CD14-positive monocyte (primary cell): ENCODE measurements around the gene EPHB2. TPM values are rescaled to one million over a fixed set of nuclear protein-coding genes. Genes with fewer than 3 reads are reported as not detected.

Source experiments
- DNase-seq, 3 donors: peaks; one replicate each; pipeline ENCODE4 v3.0.0-alpha.2; 2011 to 2022
- H2AFZ ChIP-seq: 2 replicates; pipeline ENCODE4 v1.6.0; 2012; ENCODE audit warnings: mild to moderate bottlenecking, low read depth, low read length, inconsistent platforms; ENCODE audit not compliant: insufficient read depth, poor library complexity, severe bottlenecking
- H3K27ac ChIP-seq, 2 donors: 1 replicate in 1 of 2; 2 replicates in 1 of 2; pipeline ENCODE4 v1.5.1; 2012 to 2013; ENCODE audit warnings: low read length in 2 of 2, control low read depth in 1 of 2, inconsistent platforms in 1 of 2, low read depth in 1 of 2, mild to moderate bottlenecking in 1 of 2
- H3K27me3 ChIP-seq, 2 donors: one replicate each; pipeline versions ENCODE4 v1.6.0 to v1.6.1; 2011 to 2013; ENCODE audit warnings: low read length in 2 of 2; ENCODE audit not compliant: control insufficient read depth in 2 of 2, insufficient read depth in 2 of 2
- H3K36me3 ChIP-seq, 2 donors: replicated peaks in 1 of 2; 1 replicate in 1 of 2; 2 replicates in 1 of 2; pipeline versions ENCODE4 v1.5.1 to v1.6.1; 2012 to 2013; ENCODE audit warnings: low read length in 2 of 2, control low read depth in 1 of 2, inconsistent platforms in 1 of 2, mild to moderate bottlenecking in 1 of 2; ENCODE audit not compliant: insufficient read depth in 2 of 2, control insufficient read depth in 1 of 2
- H3K4me1 ChIP-seq, 2 donors: 1 replicate in 1 of 2; 2 replicates in 1 of 2; pipeline versions ENCODE4 v1.5.1 to v1.6.1; 2012 to 2013; ENCODE audit warnings: low read length in 2 of 2, control low read depth in 1 of 2, inconsistent platforms in 1 of 2, mild to moderate bottlenecking in 1 of 2, moderate library complexity in 1 of 2; ENCODE audit not compliant: insufficient read depth in 2 of 2, control insufficient read depth in 1 of 2
- H3K4me2 ChIP-seq: replicated peaks from 2 replicates; pipeline ENCODE3; 2012; ENCODE audit warnings: low read length, moderate library complexity, mild to moderate bottlenecking; ENCODE audit not compliant: poor library complexity, severe bottlenecking; ENCODE audit errors: extremely low read depth
- H3K4me3 ChIP-seq, 3 experiments: fragments of 200-600 bp in 1 of 3; sonication (generic) in 1 of 3; replicated peaks in 1 of 3; 1 replicate in 2 of 3; 2 replicates in 1 of 3; pipeline ENCODE4 v1.5.1; 2011 to 2013; ENCODE audit warnings: low read length in 3 of 3, mild to moderate bottlenecking in 3 of 3, control low read depth in 2 of 3, low read depth in 2 of 3, inconsistent platforms in 1 of 3, moderate library complexity in 1 of 3
- H3K79me2 ChIP-seq: 2 replicates; pipeline ENCODE4 v1.6.0; 2012; ENCODE audit warnings: mild to moderate bottlenecking, control low read depth, inconsistent platforms, low read length, moderate library complexity; ENCODE audit not compliant: insufficient read depth
- H3K9ac ChIP-seq: 2 replicates; pipeline ENCODE4 v1.6.0; 2017; ENCODE audit warnings: low read length, mild to moderate bottlenecking; ENCODE audit not compliant: insufficient read depth, poor library complexity, severe bottlenecking
- H3K9me3 ChIP-seq, 2 donors: replicated peaks in 1 of 2; 1 replicate in 1 of 2; 2 replicates in 1 of 2; pipeline versions ENCODE4 v1.5.1 to v1.6.1; 2012 to 2013; ENCODE audit warnings: low read length in 2 of 2, control low read depth in 1 of 2; ENCODE audit not compliant: control insufficient read depth in 1 of 2, insufficient read depth in 1 of 2
- H4K20me1 ChIP-seq: 2 replicates; pipeline ENCODE4 v1.6.0; 2012; ENCODE audit warnings: mild to moderate bottlenecking, low read length, control low read depth, moderate library complexity; ENCODE audit not compliant: insufficient read depth
- H3K27ac Mint-ChIP-seq, 7 donors: one replicate each; pipeline ENCODE4 v1.8.0; 2020; ENCODE audit warnings: mild to moderate bottlenecking in 7 of 7, mixed read lengths in 7 of 7, moderate library complexity in 6 of 7, inconsistent platforms in 2 of 7
- H3K27me3 Mint-ChIP-seq, 3 donors: one replicate each; pipeline ENCODE4 v1.8.0; 2021 to 2022; ENCODE audit warnings: low read depth in 3 of 3, mild to moderate bottlenecking in 3 of 3, mixed read lengths in 3 of 3, moderate library complexity in 3 of 3, inconsistent platforms in 1 of 3
- H3K36me3 Mint-ChIP-seq, 2 donors: one replicate each; pipeline ENCODE4 v1.8.0; 2020; ENCODE audit warnings: mixed read lengths in 2 of 2, inconsistent platforms in 1 of 2, mild to moderate bottlenecking in 1 of 2
- H3K4me1 Mint-ChIP-seq: one replicate; pipeline ENCODE4 v1.8.0; 2020; ENCODE audit warnings: mild to moderate bottlenecking, mixed read lengths
- H3K4me3 Mint-ChIP-seq, 2 donors: one replicate each; pipeline ENCODE4 v1.8.0; 2020; ENCODE audit warnings: mild to moderate bottlenecking in 2 of 2, mixed read lengths in 2 of 2, moderate library complexity in 1 of 2
- H3K9me3 Mint-ChIP-seq, 7 donors: one replicate each; pipeline ENCODE4 v1.8.0; 2020 to 2022; ENCODE audit warnings: mixed read lengths in 7 of 7, mild to moderate bottlenecking in 6 of 7, moderate library complexity in 6 of 7, inconsistent platforms in 2 of 7
- WGBS: methylation state at CpG from one replicate; pipeline ENCODE4 v1.1.5; 2013; ENCODE audit warnings: missing lambda C conversion rate; ENCODE audit not compliant: insufficient coverage; 5-methylcytosine and 5-hydroxymethylcytosine counted together
- intact Hi-C, 2 donors: fragments of 100-400 bp; cut with micrococcal nuclease; formaldehyde crosslinking; loops; one replicate each; pipeline versions ENCODE4 v1.15.0 to v1.15.1; 2023
- polyA plus RNA-seq, 3 donors: library from polyadenylated mRNA; depleted of rRNA in 1 of 3; unstranded in 2 of 3; stranded (reverse) in 1 of 3; fragments of 300-500 nt in 2 of 3; fragments of >200 nt in 1 of 3; fragmentation: Illumina TruSeq in 2 of 3; gene quantifications; 1 replicate in 2 of 3; 2 replicates in 1 of 3; pipeline ENCODE4 v1.2.3, GENCODE V29; 2012 to 2021
- TF ChIP-seq, protein P1 (sequence below): fragments of 200-600 bp; IDR thresholded peaks from one replicate; pipeline ENCODE4 v1.8.0; 2022; ENCODE audit warnings: antibody characterized with exemption, mild to moderate bottlenecking

Gene EPHB2
- polyA plus RNA-seq, 3 donors: 2.9 to 5.6 (median 3.4) TPM

DNA sequence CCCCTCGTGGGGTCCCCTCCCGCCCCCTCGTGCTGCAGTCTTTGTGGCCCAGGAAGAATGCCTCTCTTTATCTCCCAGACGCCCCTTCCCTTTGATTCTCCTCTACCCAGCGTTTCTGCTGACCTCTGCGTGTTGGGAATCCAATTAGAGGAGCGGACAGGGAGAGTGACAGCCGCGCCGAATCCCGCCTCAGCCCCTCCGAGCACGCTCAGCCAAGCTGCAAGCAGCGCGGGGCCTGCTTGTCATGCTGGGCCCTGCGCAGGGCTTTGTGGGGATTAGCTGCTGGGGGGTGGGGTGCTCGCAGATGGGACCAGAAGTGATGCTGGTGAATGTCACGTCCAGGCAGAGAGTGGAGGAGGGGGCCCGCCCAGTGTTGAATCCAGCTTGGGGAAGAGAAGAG, 91.1 kb downstream of the EPHB2 start:
- Mint-ChIP-seq H3K36me3 (no peaks in the 10 kb centered on the region), H3K27me3 (peaks cover 2 to 5% (median 4%) of the 10 kb centered on the region in 3 donors), H3K4me3 (no peak overlapping the region), H3K4me1 (no peaks in the 10 kb centered on the region), H3K9me3 (no peaks in the 10 kb centered on the region), H3K27ac (peak overlapping the region in 1 of 7 donors; percentile 74)
- no peak overlapping the region for H3K4me3 ChIP-seq
- H3K27me3 ChIP-seq: no peaks in the 10 kb centered on the region
- 93% methylated on average over 13 of the region's 19 CpGs for WGBS
- no peak overlapping the region for H3K9ac ChIP-seq
- H3K79me2 ChIP-seq: no peaks in the 10 kb centered on the region
- H2AFZ ChIP-seq: no peak overlapping the region
- no peaks in the 10 kb centered on the region for H3K36me3 ChIP-seq
- no peak overlapping the region for H3K27ac ChIP-seq
- no peaks in the 10 kb centered on the region for H3K4me1 ChIP-seq
- TF ChIP-seq, protein P1, sequence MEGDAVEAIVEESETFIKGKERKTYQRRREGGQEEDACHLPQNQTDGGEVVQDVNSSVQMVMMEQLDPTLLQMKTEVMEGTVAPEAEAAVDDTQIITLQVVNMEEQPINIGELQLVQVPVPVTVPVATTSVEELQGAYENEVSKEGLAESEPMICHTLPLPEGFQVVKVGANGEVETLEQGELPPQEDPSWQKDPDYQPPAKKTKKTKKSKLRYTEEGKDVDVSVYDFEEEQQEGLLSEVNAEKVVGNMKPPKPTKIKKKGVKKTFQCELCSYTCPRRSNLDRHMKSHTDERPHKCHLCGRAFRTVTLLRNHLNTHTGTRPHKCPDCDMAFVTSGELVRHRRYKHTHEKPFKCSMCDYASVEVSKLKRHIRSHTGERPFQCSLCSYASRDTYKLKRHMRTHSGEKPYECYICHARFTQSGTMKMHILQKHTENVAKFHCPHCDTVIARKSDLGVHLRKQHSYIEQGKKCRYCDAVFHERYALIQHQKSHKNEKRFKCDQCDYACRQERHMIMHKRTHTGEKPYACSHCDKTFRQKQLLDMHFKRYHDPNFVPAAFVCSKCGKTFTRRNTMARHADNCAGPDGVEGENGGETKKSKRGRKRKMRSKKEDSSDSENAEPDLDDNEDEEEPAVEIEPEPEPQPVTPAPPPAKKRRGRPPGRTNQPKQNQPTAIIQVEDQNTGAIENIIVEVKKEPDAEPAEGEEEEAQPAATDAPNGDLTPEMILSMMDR: no peak
- H3K4me2 ChIP-seq: no peak overlapping the region
- no peak for DNase-seq
- H4K20me1 ChIP-seq: no peaks in the 10 kb centered on the region
- H3K9me3 ChIP-seq: no peaks in the 10 kb centered on the region
- intact Hi-C loops: no loop called here

DNA sequence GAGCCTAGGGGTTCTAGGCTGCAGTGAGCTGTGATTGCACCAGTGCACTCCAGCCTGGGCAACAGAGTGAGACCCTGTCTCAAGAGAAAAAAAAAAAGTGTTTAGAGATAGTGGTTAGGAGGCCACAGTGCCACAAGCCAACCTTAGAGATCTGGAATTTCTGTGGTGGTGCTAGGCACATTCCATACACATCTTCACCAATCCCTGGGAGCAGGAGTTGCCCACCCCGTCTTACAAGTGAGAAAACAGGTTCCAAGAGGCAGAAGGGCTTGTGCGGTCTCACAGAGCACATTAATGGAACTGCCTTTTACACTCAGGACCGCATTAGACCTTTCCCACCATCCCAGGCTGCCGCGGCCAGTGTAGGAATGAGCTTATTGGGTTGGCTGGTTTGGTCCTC, 93.2 kb downstream of the EPHB2 start:
- Histone ChIP-seq H3K27me3 (no peaks in the 10 kb centered on the region), H3K9me3 (no peaks in the 10 kb centered on the region), H3K79me2 (no peaks in the 10 kb centered on the region), H3K4me2 (no peak overlapping the region), H3K9ac (no peak overlapping the region), H4K20me1 (no peaks in the 10 kb centered on the region), H3K36me3 (no peaks in the 10 kb centered on the region), H3K4me3 (no peak overlapping the region), H2AFZ (no peak overlapping the region), H3K4me1 (no peaks in the 10 kb centered on the region), H3K27ac (no peak overlapping the region)
- Mint-ChIP-seq H3K36me3 (no peaks in the 10 kb centered on the region), H3K4me3 (no peak overlapping the region), H3K9me3 (no peaks in the 10 kb centered on the region), H3K27me3 (peaks cover 2 to 8% (median 3%) of the 10 kb centered on the region in 3 donors), H3K4me1 (no peaks in the 10 kb centered on the region), H3K27ac (no peak overlapping the region)
- no peak for DNase-seq
- WGBS: no CpG with 5 or more reads among the region's 5 CpGs
- TF ChIP-seq, protein P1: no peak
- intact Hi-C loops: no loop called here
